Spleen (tissue), 7 donors: ENCODE results near the gene MAP2K1.

ENCODE experiments used
- CTCF ChIP-seq, 11 experiments: fragments of 200-600 bp in 7 of 11; fragments of 450-650 bp in 4 of 11; sonication (generic) in 4 of 11; IDR thresholded peaks in 8 of 11; conservative IDR thresholded peaks in 3 of 11; 1 replicate in 7 of 11; 2 replicates in 4 of 11; pipeline versions ENCODE4 v1.4.0 to v1.8.0; 2016 to 2021; ENCODE audit warnings: antibody characterized with exemption in 11 of 11, inconsistent platforms in 4 of 11, mild to moderate bottlenecking in 1 of 11
- POLR2A ChIP-seq, 3 donors: fragments of 450-650 bp; IDR thresholded peaks; one replicate each; pipeline ENCODE4 v1.5.1; 2017; ENCODE audit warnings: antibody characterized with exemption in 3 of 3, mild to moderate bottlenecking in 1 of 3
- donor health status: DM: no; HTN: no; CAD: no; lungs with moderate emphysema.
- donor health status: DM: no; HTN: no; CAD: no.
- donor health status: DM: no; HTN: no; CAD: no.

DNA sequence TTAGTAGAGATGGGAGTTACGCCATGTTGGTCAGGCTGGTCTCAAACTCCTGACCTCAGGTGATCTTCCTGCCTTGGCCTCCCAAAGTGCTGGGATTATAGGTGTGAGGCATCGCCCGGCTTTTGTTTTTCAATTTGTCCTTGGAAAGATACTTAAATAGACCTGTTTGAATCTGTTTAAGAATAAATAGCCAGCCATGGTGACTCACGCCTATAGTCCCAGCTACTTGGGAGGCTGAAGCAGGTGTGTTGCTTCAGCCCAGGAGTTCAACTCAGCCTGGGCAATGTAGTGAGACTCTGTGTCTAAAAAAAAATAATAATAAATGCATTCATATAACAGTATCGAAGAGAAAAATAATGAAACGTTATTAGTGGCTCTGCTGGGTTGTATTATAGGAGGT, 93.6 kb downstream of the MAP2K1 start:
- TF ChIP-seq CTCF (IDR thresholded peaks at IDR 0.05 in 8 of 11, conservative IDR thresholded peaks at IDR 0.05 in 3 of 11) (no peak), POLR2A (IDR thresholded peaks at IDR 0.05) (no peak)
